Endodermal cell (in vitro differentiated cells): Measurements from ENCODE around the gene SHANK1. TPM values are rescaled to one million over a fixed set of nuclear protein-coding genes. Genes with fewer than 3 reads are reported as not detected.
"Not testable (repeated sequence)": the region's sequence is repeated elsewhere in the genome, so short reads cannot be mapped to it uniquely, and the experiment has no call there.

Experiments
- DNase-seq: peaks from one replicate; pipeline ENCODE4 v3.0.0-alpha.2; 2017
- H3K27ac ChIP-seq: 2 replicates; pipeline ENCODE4 v1.5.1; 2013; ENCODE audit warnings: mild to moderate bottlenecking, low read depth, low read length, moderate library complexity
- H3K27me3 ChIP-seq: 2 replicates; pipeline ENCODE4 v1.6.1; 2013; ENCODE audit warnings: mild to moderate bottlenecking, low read length, moderate library complexity; ENCODE audit not compliant: insufficient read depth, control insufficient read depth, poor library complexity, severe bottlenecking
- H3K36me3 ChIP-seq: 2 replicates; pipeline ENCODE4 v1.7.0; 2013; ENCODE audit warnings: mild to moderate bottlenecking, low read length, moderate library complexity; ENCODE audit not compliant: control insufficient read depth, insufficient read depth
- H3K4me1 ChIP-seq: one replicate; pipeline ENCODE4 v1.7.0; 2013; ENCODE audit warnings: low read length; ENCODE audit not compliant: control insufficient read depth, insufficient read depth
- H3K4me3 ChIP-seq: 2 replicates; pipeline ENCODE4 v1.5.1; 2013; ENCODE audit warnings: mild to moderate bottlenecking, low read length, moderate library complexity
- H3K9ac ChIP-seq: 2 replicates; pipeline ENCODE4 v1.6.1; 2013; ENCODE audit warnings: mild to moderate bottlenecking, low read length, moderate library complexity; ENCODE audit not compliant: poor library complexity, severe bottlenecking; ENCODE audit errors: extremely low read depth
- H3K9me3 ChIP-seq: 2 replicates; pipeline ENCODE4 v1.6.1; 2013; ENCODE audit warnings: mild to moderate bottlenecking, low read length, moderate library complexity; ENCODE audit not compliant: control insufficient read depth
- H3K27ac Mint-ChIP-seq: 2 replicates; pipeline ENCODE4 v1.8.0; 2020; ENCODE audit warnings: mixed read lengths
- H3K27me3 Mint-ChIP-seq: 2 replicates; pipeline ENCODE4 v1.8.0; 2021; ENCODE audit warnings: mild to moderate bottlenecking, mixed read lengths; ENCODE audit not compliant: insufficient read depth
- H3K36me3 Mint-ChIP-seq: 2 replicates; pipeline ENCODE4 v1.8.0; 2020; ENCODE audit warnings: low read depth, mixed read lengths
- H3K4me1 Mint-ChIP-seq: 2 replicates; pipeline ENCODE4 v1.8.0; 2020; ENCODE audit warnings: mixed read lengths
- H3K4me3 Mint-ChIP-seq: 2 replicates; pipeline ENCODE4 v1.8.0; 2020; ENCODE audit warnings: mild to moderate bottlenecking, moderate library complexity, mixed read lengths
- H3K9me3 Mint-ChIP-seq: 2 replicates; pipeline ENCODE4 v1.8.0; 2020; ENCODE audit warnings: mild to moderate bottlenecking, mixed read lengths
- CTCF ChIP-seq: fragments of 200-600 bp; sonication (generic); conservative IDR thresholded peaks from 2 replicates; pipeline ENCODE4 v1.5.0; 2021; ENCODE audit warnings: antibody characterized with exemption, mild to moderate bottlenecking
- WGBS, 2 experiments: methylation state at CpG; one replicate each; pipeline versions ENCODE4 v1.1.5 to v1.1.7; 2013; ENCODE audit warnings: missing lambda C conversion rate in 2 of 2, mixed read lengths in 1 of 2; ENCODE audit not compliant: insufficient coverage in 1 of 2, insufficient read length in 1 of 2; 5-methylcytosine and 5-hydroxymethylcytosine counted together
- total RNA-seq, 2 donors: library from RNA; stranded (reverse); fragmentation: NEBNext Ultra II Directional in 1 of 2; extraction: Animal tissue kit (Norgen Biotek cat#: 25700) in 1 of 2; gene quantifications; 2 replicates in 1 of 2; 3 replicates in 1 of 2; pipeline ENCODE4 v1.2.1, GENCODE V29; 2021

Gene SHANK1
- total RNA-seq, 2 donors from 2014 or later = 1.6 to 1.9 TPM

DNA sequence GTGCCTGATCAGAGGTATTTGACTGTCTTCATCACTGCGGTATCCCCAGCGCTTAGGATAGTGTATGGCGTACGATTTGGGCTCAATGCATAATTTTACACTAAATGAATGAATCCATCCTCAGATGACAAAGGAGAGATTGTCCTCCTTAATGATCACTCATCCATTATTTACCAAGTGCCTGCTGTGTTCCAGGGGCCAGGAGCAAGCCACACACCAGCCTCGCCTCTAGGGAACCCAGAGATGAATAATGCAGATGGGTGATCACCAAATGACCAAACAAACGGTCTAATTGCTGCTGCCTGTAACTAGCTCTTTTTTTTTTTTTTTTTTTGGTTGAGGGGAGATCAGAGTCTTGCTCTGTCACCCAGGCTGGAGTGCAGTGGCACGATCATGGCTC is 44.8 kb upstream of the SHANK1 start:
- no peaks in the 10 kb centered on the region for H3K36me3 ChIP-seq
- Mint-ChIP-seq H3K36me3 (no peaks in the 10 kb centered on the region), H3K27me3 (peaks cover 32% of the 10 kb centered on the region), H3K4me3 (no peak overlapping the region), H3K9me3 (no peaks in the 10 kb centered on the region), H3K27ac (no peak overlapping the region), H3K4me1 (no peaks in the 10 kb centered on the region)
- no peak for TF ChIP-seq CTCF
- no peaks in the 10 kb centered on the region for H3K4me1 ChIP-seq
- H3K27me3 ChIP-seq = no peaks in the 10 kb centered on the region
- H3K4me3 ChIP-seq = no peak overlapping the region
- peaks cover 11% of the 10 kb centered on the region for H3K9me3 ChIP-seq
- no peak overlapping the region for H3K9ac ChIP-seq
- 62 to 88% methylated on average over 5 to 7 of the region's 7 CpGs for WGBS, 2 experiments
- no peak for DNase-seq
- H3K27ac ChIP-seq = no peak overlapping the region

GRCh38 chr19:50763521-50763920 is 43.9 kb upstream of the SHANK1 start:
- not testable (repeated sequence) for H3K9me3 Mint-ChIP-seq

DNA sequence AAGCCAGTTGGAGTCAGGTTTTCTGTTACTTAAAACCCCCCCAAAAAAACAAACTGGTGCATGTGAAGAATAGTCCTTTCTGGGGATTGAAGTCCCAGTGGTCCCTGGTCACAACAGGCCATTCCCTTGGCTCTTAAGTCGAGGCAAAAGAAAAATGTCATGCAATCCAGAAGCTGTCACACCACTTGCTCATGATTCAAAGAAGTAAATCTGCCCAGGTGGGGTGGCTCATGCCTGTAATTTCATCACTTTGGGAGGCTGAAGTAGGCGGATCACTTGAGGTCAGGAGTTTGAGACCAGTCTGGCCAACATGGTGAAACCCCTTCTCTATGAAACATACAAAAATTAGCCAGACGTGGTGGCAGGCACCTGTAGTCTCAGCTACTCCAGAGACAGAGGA is 41.9 kb upstream of the SHANK1 start:
- H3K27me3 ChIP-seq, H3K9ac ChIP-seq, H3K4me1 ChIP-seq, H3K9me3 Mint-ChIP-seq, DNase-seq, H3K4me1 Mint-ChIP-seq, H3K4me3 ChIP-seq, H3K27ac Mint-ChIP-seq, H3K9me3 ChIP-seq, H3K27ac ChIP-seq, H3K36me3 Mint-ChIP-seq, H3K4me3 Mint-ChIP-seq, H3K36me3 ChIP-seq: not testable (repeated sequence)
- 62 to 77% methylated on average over 3 of the region's 3 CpGs for WGBS, 2 experiments
- H3K27me3 Mint-ChIP-seq = peaks cover 33% of the 10 kb centered on the region

More at GRCh38 chr19:50763521-50763920, 43.9 kb upstream of the SHANK1 start:
- H3K36me3 Mint-ChIP-seq, H3K27ac ChIP-seq, H3K36me3 ChIP-seq, H3K9me3 ChIP-seq, DNase-seq, H3K4me3 Mint-ChIP-seq, H3K27ac Mint-ChIP-seq, H3K9ac ChIP-seq, H3K4me1 ChIP-seq, H3K27me3 ChIP-seq, H3K4me1 Mint-ChIP-seq, H3K4me3 ChIP-seq: not testable (repeated sequence)
- H3K27me3 Mint-ChIP-seq = peaks cover 33% of the 10 kb centered on the region
- 91% methylated on average over 7 of the region's 13 CpGs; no CpG with 5 or more reads in 1 of the 2 experiments for WGBS, 2 experiments

GRCh38 chr19:50759886-50760285 is 40.3 kb upstream of the SHANK1 start:
- no peak overlapping the region for H3K27ac ChIP-seq
- H3K36me3 ChIP-seq = no peaks in the 10 kb centered on the region
- no peaks in the 10 kb centered on the region for H3K36me3 Mint-ChIP-seq
- no peak overlapping the region for H3K27ac Mint-ChIP-seq
- no peak overlapping the region for H3K4me3 ChIP-seq
- no peaks in the 10 kb centered on the region for H3K4me1 Mint-ChIP-seq
- H3K4me1 ChIP-seq = no peaks in the 10 kb centered on the region
- no peak overlapping the region for H3K4me3 Mint-ChIP-seq
- no peak for DNase-seq
- peaks cover 5% of the 10 kb centered on the region for H3K9me3 ChIP-seq
- WGBS, 2 experiments = 58 to 61% methylated on average over 3 to 4 of the region's 4 CpGs
- peaks cover 39% of the 10 kb centered on the region for H3K27me3 Mint-ChIP-seq
- no peaks in the 10 kb centered on the region for H3K9me3 Mint-ChIP-seq
- H3K9ac ChIP-seq = no peak overlapping the region
- no peaks in the 10 kb centered on the region for H3K27me3 ChIP-seq
- TF ChIP-seq CTCF = no peak

- H3K27ac Mint-ChIP-seq, H3K9ac ChIP-seq, H3K4me3 ChIP-seq, H3K9me3 Mint-ChIP-seq, H3K36me3 ChIP-seq, H3K36me3 Mint-ChIP-seq, H3K4me3 Mint-ChIP-seq, H3K4me1 ChIP-seq, H3K4me1 Mint-ChIP-seq, H3K9me3 ChIP-seq, H3K27ac ChIP-seq, H3K27me3 ChIP-seq, DNase-seq: not testable (repeated sequence)
- 88 to 97% methylated on average over 5 to 11 of the region's 18 CpGs for WGBS, 2 experiments
- peaks cover 39% of the 10 kb centered on the region for H3K27me3 Mint-ChIP-seq
Measured at GRCh38 chr19:50759076-50759475, 39.5 kb upstream of the SHANK1 start.

DNA sequence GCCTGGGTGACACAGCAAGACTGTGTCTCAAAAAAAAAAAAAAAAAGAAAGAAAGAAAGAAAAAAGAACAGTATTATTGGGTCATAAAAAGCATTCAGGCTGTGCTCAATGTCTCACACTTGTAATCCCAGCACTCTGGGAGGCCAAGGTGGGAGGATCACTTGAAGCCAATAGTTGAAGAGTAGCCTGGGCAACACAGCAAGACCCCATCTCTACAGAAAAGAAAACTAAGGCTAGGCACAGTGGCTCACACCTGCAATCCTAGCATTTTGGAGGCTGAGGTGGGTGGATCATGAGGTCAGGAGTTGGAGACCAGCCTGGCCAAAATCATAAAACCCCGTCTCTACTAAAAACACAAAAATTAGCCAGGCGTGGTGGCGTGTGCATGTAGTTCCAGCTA is 38.0 kb upstream of the SHANK1 start:
- not testable (repeated sequence) for H3K36me3 Mint-ChIP-seq, H3K4me1 Mint-ChIP-seq, H3K27ac ChIP-seq, H3K27me3 ChIP-seq, H3K9me3 ChIP-seq, H3K4me3 ChIP-seq, H3K9ac ChIP-seq, H3K4me3 Mint-ChIP-seq, DNase-seq, H3K4me1 ChIP-seq, H3K27ac Mint-ChIP-seq, H3K36me3 ChIP-seq, H3K9me3 Mint-ChIP-seq
- peaks cover 40% of the 10 kb centered on the region for H3K27me3 Mint-ChIP-seq
- 97% methylated on average over 3 of the region's 3 CpGs; no CpG with 5 or more reads in 1 of the 2 experiments for WGBS, 2 experiments
